ENCODE measurements around the gene NPAP1. TPM values are rescaled to one million over a fixed set of nuclear protein-coding genes. Genes with fewer than 3 reads are reported as not detected.

NPAP1 gene
- not detected in 2 replicates for total RNA-seq

DNA sequence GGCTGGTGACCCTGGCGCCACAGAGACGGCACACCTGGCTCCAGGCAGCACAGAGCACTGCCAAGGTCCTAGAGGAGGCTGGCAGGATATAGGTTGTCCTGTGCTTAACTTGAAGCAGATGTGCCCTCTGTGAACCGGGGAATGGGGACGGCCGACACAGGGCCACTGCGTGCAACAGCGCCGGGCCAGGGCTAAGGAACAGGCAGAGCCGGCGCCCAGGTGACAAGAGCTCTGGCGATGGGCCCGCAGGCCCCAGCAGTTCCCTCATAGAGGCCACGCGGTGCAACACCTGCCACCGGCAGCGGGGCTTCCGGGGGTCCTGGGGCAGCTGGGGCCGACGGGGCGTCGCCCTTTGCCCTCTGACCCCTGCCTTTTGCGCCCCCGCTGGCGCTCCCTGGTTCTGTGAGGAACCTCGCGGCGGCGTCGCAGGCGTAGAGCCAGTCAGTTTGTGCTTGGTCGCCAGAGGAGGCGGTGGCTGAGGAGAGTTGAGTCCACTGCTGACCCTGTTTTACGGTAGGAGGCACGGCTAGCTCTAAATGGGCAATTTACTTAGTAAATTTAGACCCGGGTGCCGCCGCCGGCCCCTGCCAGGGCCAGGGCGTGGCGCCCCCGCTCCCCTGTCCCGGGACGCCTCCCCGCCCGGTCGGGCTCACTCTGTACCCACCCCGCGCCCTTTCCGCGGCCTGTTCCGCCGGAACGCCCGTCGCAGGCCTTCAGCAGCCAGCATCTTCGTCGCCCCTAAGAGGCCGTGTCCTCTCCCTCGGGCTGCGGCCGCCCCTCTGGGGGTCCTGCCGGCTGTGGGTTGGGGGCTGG, at the start of gene NPAP1:
TSS of gene NPAP1 (plus strand) at position 444 of the 813 bp plus-strand sequence. CDS start at position 537, 93 bp downstream.

